ENCODE measurements around the gene LAX1. TPM values are rescaled to one million over a fixed set of nuclear protein-coding genes. Genes with fewer than 3 reads are reported as not detected.

LAX1 gene, protein sequence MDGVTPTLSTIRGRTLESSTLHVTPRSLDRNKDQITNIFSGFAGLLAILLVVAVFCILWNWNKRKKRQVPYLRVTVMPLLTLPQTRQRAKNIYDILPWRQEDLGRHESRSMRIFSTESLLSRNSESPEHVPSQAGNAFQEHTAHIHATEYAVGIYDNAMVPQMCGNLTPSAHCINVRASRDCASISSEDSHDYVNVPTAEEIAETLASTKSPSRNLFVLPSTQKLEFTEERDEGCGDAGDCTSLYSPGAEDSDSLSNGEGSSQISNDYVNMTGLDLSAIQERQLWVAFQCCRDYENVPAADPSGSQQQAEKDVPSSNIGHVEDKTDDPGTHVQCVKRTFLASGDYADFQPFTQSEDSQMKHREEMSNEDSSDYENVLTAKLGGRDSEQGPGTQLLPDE
- total RNA-seq = 15.2 and 16.6 TPM in 2 replicates

DNA sequence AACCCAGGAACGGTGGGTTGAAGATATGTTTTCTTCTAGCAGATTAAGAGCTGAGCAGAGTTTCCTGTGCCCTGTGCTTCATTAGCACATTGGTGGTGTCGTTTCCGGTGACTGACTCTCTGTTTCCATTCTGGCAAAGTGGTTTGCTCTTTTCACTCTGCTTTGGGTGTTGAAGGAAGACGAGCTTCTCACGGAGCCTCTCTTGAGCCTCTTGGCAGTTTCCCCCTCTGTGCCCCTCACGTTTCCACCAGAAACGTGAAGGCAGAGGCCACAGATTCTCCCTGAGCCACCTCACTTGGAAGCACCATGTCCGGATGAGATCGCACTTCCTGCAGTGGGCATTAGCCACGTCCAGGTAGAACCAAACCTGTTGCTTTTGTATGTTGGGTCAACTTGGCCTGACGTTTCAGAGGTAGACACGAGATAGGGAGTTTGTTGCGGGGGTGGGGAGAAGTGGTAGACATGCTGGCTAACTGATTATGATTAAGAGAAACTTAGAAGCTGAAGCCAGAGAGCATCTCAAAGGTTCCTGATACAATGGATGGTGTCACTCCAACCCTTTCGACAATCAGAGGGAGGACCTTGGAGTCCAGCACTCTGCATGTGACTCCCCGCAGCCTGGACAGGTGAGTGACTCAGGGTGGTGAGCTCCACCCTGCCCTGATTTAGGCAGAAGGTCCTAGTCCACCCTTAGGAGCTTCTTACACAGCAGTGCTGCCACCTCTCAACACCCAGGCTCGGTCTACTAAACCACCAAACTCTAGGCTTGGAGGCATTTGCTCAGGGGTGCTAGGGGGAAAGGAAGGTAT, at the start of gene LAX1:
Gene LAX1, plus strand, starts transcription at position 155 of the 809 bp plus-strand sequence. Its CDS starts 383 bp downstream, at position 538.
- Mint-ChIP-seq H3K4me1 (ENCODE audit: low read depth) (peaks cover 52% of the 10 kb centered on the region), H3K4me3 (peak within 1 kb of the TSS; percentile 92), H3K9me3 (no peaks in the 10 kb centered on the region), H3K36me3 (ENCODE audit: low read depth) (peaks cover 12% of the 10 kb centered on the region), H3K27me3 (ENCODE audit: insufficient read depth) (no peaks in the 10 kb centered on the region), H3K27ac (peak within 1 kb of the TSS; percentile 99)
- intact Hi-C loops (cut with micrococcal nuclease) = loop anchor here (1.0 to 10.0 kb wide), 13 partner anchors 11 to 478 kb away; partner anchors contain the start of genes ATP2B4, SNRPE, ZBED6 and ZC3H11A
- DNase-seq (ENCODE audit: low spot score) = peak; percentile 72

DNA sequence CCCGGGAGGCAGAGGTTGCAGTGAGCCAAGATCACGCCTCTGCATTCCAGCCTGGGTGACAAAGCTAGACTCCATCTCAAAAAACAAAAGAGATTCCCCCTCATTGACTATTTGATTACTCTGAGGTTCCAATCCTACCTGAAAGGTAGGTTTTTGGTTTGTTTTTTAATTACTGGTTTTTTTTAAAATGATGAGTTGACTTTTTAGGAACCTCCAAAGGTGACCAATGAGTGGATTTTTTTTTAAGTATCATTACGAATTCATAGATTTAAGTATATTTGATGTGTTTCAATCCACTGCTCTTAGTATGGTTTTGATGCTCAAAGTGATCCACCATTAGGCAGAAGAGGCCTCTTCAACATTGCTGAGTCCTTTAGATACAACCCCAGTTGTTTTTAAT, 47.9 kb upstream of the LAX1 start:
- Mint-ChIP-seq H3K9me3 (no peaks in the 10 kb centered on the region), H3K27ac (no peak overlapping the region), H3K36me3 (ENCODE audit: low read depth) (peaks cover 37% of the 10 kb centered on the region), H3K27me3 (ENCODE audit: insufficient read depth) (no peaks in the 10 kb centered on the region), H3K4me1 (ENCODE audit: low read depth) (no peaks in the 10 kb centered on the region), H3K4me3 (no peak overlapping the region)
- intact Hi-C loops (cut with micrococcal nuclease) = no loop called here
- DNase-seq (ENCODE audit: low spot score) = no peak

DNA sequence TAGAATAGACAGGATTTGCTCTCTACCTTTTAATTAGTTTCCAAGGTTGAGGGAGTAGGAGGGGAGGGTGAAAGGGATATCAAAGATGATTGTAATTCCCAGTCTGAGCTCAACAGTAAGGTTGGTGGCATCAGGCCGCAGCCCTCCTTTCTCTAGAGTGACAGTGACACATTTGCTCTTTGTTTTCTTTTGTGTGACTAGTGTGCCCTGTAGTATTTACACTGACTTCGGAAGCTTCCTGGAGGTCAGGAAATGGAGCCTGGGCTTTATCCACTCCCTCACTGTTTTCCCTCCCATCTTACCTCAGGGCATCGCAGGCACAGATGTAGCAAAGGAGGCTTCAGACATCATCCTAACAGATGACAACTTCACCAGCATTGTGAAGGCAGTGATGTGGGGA, 44.7 kb upstream of the LAX1 start:
- Mint-ChIP-seq H3K36me3 (ENCODE audit: low read depth) (peaks cover 39% of the 10 kb centered on the region), H3K9me3 (no peaks in the 10 kb centered on the region), H3K27me3 (ENCODE audit: insufficient read depth) (no peaks in the 10 kb centered on the region), H3K27ac (no peak overlapping the region), H3K4me3 (no peak overlapping the region), H3K4me1 (ENCODE audit: low read depth) (no peaks in the 10 kb centered on the region)
- intact Hi-C loops (cut with micrococcal nuclease) = no loop called here
- DNase-seq (ENCODE audit: low spot score) = no peak

DNA sequence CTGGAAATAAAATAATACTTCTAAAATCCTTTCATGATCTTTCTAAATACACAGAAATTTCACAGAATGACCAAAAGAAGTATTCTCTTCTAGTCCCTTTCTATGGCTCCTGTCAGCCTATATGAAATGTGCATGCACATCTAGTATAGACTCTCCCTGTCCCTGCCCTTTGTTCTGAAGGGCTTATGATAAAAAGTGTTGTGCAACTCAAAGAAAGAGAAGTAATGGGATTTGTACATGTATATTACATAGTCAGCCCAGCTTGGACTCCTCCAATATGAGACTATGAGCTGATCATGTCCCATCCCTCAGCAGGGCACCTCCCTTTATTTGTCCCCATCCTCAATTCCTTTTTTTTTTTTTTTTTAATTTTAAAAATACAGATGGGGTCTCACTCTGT, 42.1 kb upstream of the LAX1 start:
- Mint-ChIP-seq H3K27ac (no peak overlapping the region), H3K4me3 (no peak overlapping the region), H3K27me3 (ENCODE audit: insufficient read depth) (no peaks in the 10 kb centered on the region), H3K4me1 (ENCODE audit: low read depth) (no peaks in the 10 kb centered on the region), H3K9me3 (no peaks in the 10 kb centered on the region), H3K36me3 (ENCODE audit: low read depth) (peaks cover 56% of the 10 kb centered on the region)
- intact Hi-C loops (cut with micrococcal nuclease) = no loop called here
- DNase-seq (ENCODE audit: low spot score) = no peak

DNA sequence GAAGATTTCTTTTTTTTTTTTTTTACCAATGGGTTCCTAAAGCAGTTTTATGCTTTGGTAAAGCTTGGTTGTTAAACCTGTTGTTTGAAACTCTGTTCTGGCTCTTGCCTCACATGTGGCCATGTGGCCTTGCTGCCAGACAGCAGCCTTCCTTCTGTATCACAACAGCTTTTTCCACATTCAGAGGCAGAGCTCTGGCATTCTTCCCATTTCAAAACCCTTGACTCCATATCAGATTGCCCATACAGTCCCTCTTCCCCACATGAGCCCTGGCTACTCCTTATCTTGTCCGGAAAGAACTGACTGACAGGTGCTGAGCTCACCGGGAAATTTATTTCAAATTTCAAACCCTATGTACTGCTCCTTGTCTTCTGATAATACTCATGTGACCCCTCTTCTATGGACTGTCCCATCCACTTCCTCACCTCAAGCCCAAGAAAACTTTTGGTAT, 38.5 kb upstream of the LAX1 start:
- H3K4me1 Mint-ChIP-seq (ENCODE audit: low read depth) = no peaks in the 10 kb centered on the region
- H3K9me3 Mint-ChIP-seq = no peaks in the 10 kb centered on the region
- no peaks in the 10 kb centered on the region for H3K27me3 Mint-ChIP-seq (ENCODE audit: insufficient read depth)
- DNase-seq (ENCODE audit: low spot score) = no peak
- no peak overlapping the region for H3K4me3 Mint-ChIP-seq
- intact Hi-C loops (cut with micrococcal nuclease) = no loop called here
- peaks cover 53% of the 10 kb centered on the region for H3K36me3 Mint-ChIP-seq (ENCODE audit: low read depth)
- peak overlapping the region; percentile 49 for H3K27ac Mint-ChIP-seq

DNA sequence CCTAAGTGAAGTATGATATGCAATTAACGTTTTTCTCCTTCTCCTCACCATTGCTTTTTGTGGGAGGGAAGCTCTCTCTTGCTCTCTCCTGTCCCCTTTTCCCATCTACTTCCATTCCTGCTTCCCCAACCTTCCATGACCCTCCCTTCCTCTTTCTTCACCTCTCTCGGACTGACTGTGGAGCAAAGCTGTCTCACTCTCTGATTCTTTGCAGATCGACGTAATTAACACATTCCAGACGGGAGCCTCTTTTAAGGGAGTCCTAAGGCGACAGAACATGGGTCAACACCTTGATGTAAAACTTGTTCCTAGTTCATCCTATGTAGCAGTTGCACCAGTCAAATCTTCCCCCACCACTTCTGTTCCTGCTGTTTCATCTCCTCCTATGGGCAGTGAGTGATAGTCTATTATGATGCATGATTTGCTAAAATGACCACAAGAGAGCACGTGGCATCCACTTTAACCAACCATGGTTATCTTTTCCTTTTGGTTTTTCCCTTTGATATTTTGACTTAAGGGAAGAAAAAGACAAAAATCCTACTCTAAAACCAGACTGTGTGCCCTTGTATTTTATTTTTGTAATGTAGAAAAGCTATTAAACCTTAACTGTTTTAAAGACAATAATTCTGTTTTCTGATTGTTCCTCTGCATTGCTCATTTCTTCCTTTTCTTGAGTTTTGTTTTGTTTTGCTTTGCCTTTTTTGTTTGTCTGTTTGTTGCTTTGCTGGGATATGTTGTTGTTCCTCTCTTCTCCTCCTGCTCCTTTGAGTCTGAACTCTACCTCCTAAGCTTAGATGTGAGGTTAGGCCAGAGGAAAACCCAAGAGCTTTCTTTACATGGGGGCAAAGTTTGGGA, 31.7 kb upstream of the LAX1 start:
- Mint-ChIP-seq H3K4me3 (no peak overlapping the region), H3K27me3 (ENCODE audit: insufficient read depth) (no peaks in the 10 kb centered on the region), H3K36me3 (ENCODE audit: low read depth) (peaks cover 40% of the 10 kb centered on the region), H3K4me1 (ENCODE audit: low read depth) (no peaks in the 10 kb centered on the region), H3K27ac (no peak overlapping the region), H3K9me3 (no peaks in the 10 kb centered on the region)
- intact Hi-C loops (cut with micrococcal nuclease) = loop anchor here (5.0 kb wide), 1 partner anchor 34 kb away; the partner anchor contains the start of gene LAX1
- DNase-seq (ENCODE audit: low spot score) = no peak

DNA sequence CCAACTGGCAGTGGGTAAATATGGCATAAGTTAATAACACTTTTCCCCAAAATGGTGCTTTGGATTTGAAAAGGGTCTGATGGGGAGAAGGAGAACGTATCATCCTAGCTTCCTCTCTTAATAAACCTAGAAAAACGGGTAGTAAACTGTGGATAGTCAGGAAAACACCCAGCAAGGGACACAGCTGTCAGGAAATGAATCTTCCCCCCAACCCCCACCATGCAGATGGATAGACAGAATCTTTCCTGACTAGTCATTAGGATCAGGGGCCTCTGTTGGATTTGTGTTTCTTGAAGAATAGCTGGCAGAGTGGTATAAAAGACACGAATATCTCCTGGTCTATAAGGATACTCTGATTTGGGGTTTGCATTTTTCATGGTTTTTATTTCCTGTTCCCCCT, 22.5 kb upstream of the LAX1 start:
- H3K27ac Mint-ChIP-seq = no peak overlapping the region
- no peak overlapping the region for H3K4me3 Mint-ChIP-seq
- no peaks in the 10 kb centered on the region for H3K27me3 Mint-ChIP-seq (ENCODE audit: insufficient read depth)
- H3K4me1 Mint-ChIP-seq (ENCODE audit: low read depth) = peaks cover 25% of the 10 kb centered on the region
- intact Hi-C loops (cut with micrococcal nuclease) = loop anchor here (10.0 kb wide), 1 partner anchor 52 kb away; the partner anchor contains the start of genes ZBED6 and ZC3H11A
- no peaks in the 10 kb centered on the region for H3K9me3 Mint-ChIP-seq
- DNase-seq (ENCODE audit: low spot score) = no peak
- peaks cover 51% of the 10 kb centered on the region for H3K36me3 Mint-ChIP-seq (ENCODE audit: low read depth)

DNA sequence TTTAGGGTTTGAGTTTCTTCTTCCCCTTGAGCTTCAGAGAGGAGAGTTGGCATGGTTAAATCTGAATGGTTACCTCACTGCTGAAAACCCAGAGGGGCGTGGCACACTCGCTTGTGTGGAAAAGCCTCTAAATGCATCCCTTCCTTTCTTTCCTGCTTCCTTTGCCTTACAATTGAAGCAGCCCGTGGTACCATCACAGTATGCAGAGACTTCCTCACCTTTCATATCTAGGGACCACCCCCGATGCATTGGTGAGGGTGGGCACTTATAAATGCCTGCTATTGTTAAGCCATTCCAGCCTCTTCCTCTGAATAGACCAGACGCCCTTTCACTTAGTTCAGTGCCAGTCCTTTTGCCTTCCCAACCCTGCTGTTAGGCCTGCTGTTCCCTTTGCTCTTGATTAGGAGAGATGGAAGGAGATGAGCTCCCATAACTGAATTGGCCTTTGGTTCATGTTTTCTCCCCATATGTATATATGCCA, 21.9 kb upstream of the LAX1 start:
- Mint-ChIP-seq H3K4me3 (no peak overlapping the region), H3K9me3 (no peaks in the 10 kb centered on the region), H3K4me1 (ENCODE audit: low read depth) (peaks cover 25% of the 10 kb centered on the region), H3K36me3 (ENCODE audit: low read depth) (peaks cover 47% of the 10 kb centered on the region), H3K27me3 (ENCODE audit: insufficient read depth) (no peaks in the 10 kb centered on the region), H3K27ac (peak overlapping the region; percentile 18)
- intact Hi-C loops (cut with micrococcal nuclease) = loop anchor here (10.0 kb wide), 1 partner anchor 52 kb away; the partner anchor contains the start of genes ZBED6 and ZC3H11A
- no peak for DNase-seq (ENCODE audit: low spot score)

DNA sequence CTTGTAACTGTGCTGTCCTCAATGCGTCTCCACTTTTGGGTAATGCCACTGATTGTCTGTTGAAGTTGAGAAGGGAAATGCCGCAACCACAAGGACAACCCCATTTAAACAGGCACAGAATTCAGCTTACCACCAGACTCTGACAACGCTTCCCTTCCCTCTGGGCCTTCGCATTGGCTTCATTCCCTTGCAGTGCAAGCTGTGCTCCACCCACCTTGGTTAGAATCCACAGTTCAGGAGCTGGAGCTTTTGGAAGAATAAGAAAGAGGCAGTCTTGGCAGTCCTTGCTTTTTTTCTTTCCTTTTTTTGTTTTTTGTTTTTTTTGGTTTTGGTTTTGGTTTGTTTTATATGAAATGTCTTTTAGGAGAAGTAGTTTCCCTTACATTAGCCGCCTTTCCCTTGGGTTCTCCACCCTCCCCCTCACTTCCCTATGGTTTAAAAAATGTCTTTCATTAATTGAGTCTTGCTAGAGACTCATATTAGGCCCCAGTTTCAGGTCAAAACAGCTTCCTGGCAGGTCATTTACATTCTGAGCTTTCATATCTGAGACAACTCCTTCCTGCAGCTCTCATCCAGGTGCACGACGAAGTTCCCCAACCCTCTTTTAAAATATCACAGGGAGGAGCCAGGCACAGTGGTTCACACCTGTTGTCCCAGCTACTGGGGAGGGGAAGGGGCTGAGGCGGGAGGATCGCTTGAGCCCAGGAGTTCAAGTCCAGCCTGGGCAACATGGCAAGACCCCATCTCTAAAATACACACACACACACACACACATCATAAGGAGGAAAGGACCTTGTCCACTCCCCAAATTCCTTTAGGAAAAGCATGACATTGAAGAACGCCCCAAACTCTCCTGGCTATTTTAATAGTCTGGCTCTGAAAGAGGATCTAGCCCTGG, 20.7 kb upstream of the LAX1 start:
- Mint-ChIP-seq H3K9me3 (no peaks in the 10 kb centered on the region), H3K36me3 (ENCODE audit: low read depth) (peaks cover 38% of the 10 kb centered on the region), H3K27ac (peak overlapping the region; percentile 92), H3K27me3 (ENCODE audit: insufficient read depth) (no peaks in the 10 kb centered on the region), H3K4me3 (peak overlapping the region; percentile 32), H3K4me1 (ENCODE audit: low read depth) (peaks cover 25% of the 10 kb centered on the region)
- DNase-seq (ENCODE audit: low spot score) = peak; percentile 32
- intact Hi-C loops (cut with micrococcal nuclease) = loop anchor here (1.0 to 10.0 kb wide), 2 partner anchors 21 to 50 kb away; partner anchors contain the start of genes LAX1, ZBED6 and ZC3H11A

DNA sequence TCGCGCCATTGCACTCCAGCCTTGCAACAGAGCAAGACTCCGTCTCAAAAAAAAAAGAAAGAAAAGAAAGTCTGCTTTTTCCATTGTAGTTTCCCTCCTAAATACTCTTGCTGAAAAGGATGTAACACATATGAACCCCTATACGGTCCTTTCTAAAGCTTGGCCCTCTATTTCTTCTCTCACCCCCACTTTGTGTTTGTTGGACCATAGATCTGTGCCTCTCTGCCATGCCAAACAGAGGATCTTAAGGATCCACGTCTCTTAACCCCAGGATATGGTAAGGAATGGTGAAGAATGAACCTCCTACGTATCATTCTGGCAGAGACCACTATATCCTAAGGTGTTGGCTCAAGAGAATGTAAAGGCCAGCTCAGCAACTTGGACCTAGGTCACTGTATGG, 18.7 kb upstream of the LAX1 start:
- Mint-ChIP-seq H3K9me3 (no peaks in the 10 kb centered on the region), H3K4me3 (no peak overlapping the region)
- intact Hi-C loops (cut with micrococcal nuclease) = loop anchor here (10.0 kb wide), 1 partner anchor 49 kb away; the partner anchor contains the start of genes ZBED6 and ZC3H11A

DNA sequence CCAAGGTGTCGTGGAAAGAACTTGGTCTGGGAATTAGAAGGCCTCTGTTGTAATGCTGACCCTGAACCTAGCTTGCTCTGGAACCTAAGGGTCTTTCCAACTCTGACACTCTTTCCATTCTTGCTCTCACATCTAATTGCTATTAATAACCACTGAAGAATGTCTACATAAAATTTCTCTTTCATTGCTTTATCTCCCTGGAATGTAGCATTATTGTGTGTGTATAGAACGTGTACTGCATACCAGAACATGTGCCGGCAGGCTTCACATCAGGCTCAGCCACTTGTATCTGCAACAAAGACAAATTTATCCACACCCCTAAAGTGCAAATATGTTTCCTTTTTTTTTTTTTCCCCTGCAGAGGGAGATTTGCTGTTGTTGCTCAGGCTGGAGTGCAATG, 13.9 kb upstream of the LAX1 start:
- DNase-seq (ENCODE audit: low spot score) = no peak
- intact Hi-C loops (cut with micrococcal nuclease) = no loop called here

More for the DNA sequence above, 18.7 kb upstream of the LAX1 start:
- Mint-ChIP-seq H3K27ac (no peak overlapping the region), H3K4me1 (ENCODE audit: low read depth) (peaks cover 25% of the 10 kb centered on the region), H3K36me3 (ENCODE audit: low read depth) (peaks cover 22% of the 10 kb centered on the region), H3K27me3 (ENCODE audit: insufficient read depth) (no peaks in the 10 kb centered on the region)
- DNase-seq (ENCODE audit: low spot score) = no peak

More for the DNA sequence above, 13.9 kb upstream of the LAX1 start:
- H3K4me3 Mint-ChIP-seq = no peak overlapping the region
- no peaks in the 10 kb centered on the region for H3K27me3 Mint-ChIP-seq (ENCODE audit: insufficient read depth)
- H3K4me1 Mint-ChIP-seq (ENCODE audit: low read depth) = peaks cover 23% of the 10 kb centered on the region
- peaks cover 4% of the 10 kb centered on the region for H3K36me3 Mint-ChIP-seq (ENCODE audit: low read depth)
- no peaks in the 10 kb centered on the region for H3K9me3 Mint-ChIP-seq
- no peak overlapping the region for H3K27ac Mint-ChIP-seq
